ENCODE data around the gene CDX2.

- TF ChIP-seq EZH2 (IDR thresholded peaks at IDR 0.05; ENCODE audit: borderline replicate concordance, control insufficient read depth, low read depth, low read length) (no peak), STAT1 (conservative IDR thresholded peaks at IDR 0.05) (no peak), POLR2A (IDR thresholded peaks at IDR 0.05; ENCODE audit: low read depth, low read length) (no peak), BACH1 (IDR thresholded peaks at IDR 0.05; ENCODE audit: borderline replicate concordance) (no peak), RAD21 (IDR thresholded peaks at IDR 0.05; ENCODE audit: insufficient read depth, low read depth, low read length) (no peak), CBX5 (IDR thresholded peaks at IDR 0.05; ENCODE audit: low read depth) (no peak), YY1 (IDR thresholded peaks at IDR 0.05; ENCODE audit: low read depth, low read length) (no peak), POLR2AphosphoS2 (IDR thresholded peaks at IDR 0.05; ENCODE audit: low read depth, low read length) (no peak), NRF1 (conservative IDR thresholded peaks at IDR 0.05; ENCODE audit: low read depth, low read length) (no peak)
- TF ChIP-seq, protein P1, sequence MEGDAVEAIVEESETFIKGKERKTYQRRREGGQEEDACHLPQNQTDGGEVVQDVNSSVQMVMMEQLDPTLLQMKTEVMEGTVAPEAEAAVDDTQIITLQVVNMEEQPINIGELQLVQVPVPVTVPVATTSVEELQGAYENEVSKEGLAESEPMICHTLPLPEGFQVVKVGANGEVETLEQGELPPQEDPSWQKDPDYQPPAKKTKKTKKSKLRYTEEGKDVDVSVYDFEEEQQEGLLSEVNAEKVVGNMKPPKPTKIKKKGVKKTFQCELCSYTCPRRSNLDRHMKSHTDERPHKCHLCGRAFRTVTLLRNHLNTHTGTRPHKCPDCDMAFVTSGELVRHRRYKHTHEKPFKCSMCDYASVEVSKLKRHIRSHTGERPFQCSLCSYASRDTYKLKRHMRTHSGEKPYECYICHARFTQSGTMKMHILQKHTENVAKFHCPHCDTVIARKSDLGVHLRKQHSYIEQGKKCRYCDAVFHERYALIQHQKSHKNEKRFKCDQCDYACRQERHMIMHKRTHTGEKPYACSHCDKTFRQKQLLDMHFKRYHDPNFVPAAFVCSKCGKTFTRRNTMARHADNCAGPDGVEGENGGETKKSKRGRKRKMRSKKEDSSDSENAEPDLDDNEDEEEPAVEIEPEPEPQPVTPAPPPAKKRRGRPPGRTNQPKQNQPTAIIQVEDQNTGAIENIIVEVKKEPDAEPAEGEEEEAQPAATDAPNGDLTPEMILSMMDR (IDR thresholded peaks at IDR 0.05 in 2 of 3, conservative IDR thresholded peaks at IDR 0.05 in 1 of 3; ENCODE audit: control insufficient read depth in 2 of 3, extremely low read depth in 1 of 3, insufficient read depth in 1 of 3, low read depth in 3 of 3, low read length in 3 of 3): no peak
Measured at GRCh38 chr13:27917121-27917947, 51.8 kb downstream of the CDX2 start.

Measured in GM12878 (cell line).